SJSA1 (cell line): Measurements from ENCODE around the gene THSD4. TPM values are rescaled to one million over a fixed set of nuclear protein-coding genes. Genes with fewer than 3 reads are reported as not detected.

Experiments used
- DNase-seq, 2 experiments: peaks; one replicate each; pipeline ENCODE4 v3.0.0-alpha.2; 2015 to 2020; ENCODE audit warnings: low spot score in 2 of 2, low read depth in 1 of 2
- H3K27ac ChIP-seq: fragments of 250-450 bp; sonication (Bioruptor Pico); 2 replicates; pipeline ENCODE4 v1.5.1; 2020; ENCODE audit warnings: mild to moderate bottlenecking, moderate library complexity
- H3K27me3 ChIP-seq: fragments of 250-450 bp; sonication (Bioruptor Pico); replicated peaks from 2 replicates; pipeline ENCODE4 v1.5.1; 2020; ENCODE audit warnings: mild to moderate bottlenecking, moderate library complexity
- H3K36me3 ChIP-seq: fragments of 250-450 bp; sonication (Bioruptor Pico); 2 replicates; pipeline ENCODE4 v1.5.1; 2020; ENCODE audit warnings: mild to moderate bottlenecking
- H3K4me1 ChIP-seq: fragments of 250-450 bp; sonication (Bioruptor Pico); replicated peaks from 2 replicates; pipeline ENCODE4 v1.6.1; 2021; ENCODE audit warnings: mild to moderate bottlenecking
- H3K4me3 ChIP-seq: fragments of 250-450 bp; sonication (Bioruptor Pico); 2 replicates; pipeline ENCODE4 v1.5.1; 2020; ENCODE audit warnings: mild to moderate bottlenecking
- H3K9me3 ChIP-seq: fragments of 250-450 bp; sonication (Bioruptor Pico); replicated peaks from 2 replicates; pipeline ENCODE4 v1.5.1; 2020; ENCODE audit warnings: mild to moderate bottlenecking
- total RNA-seq: library from RNA; depleted of rRNA; stranded (reverse); fragments of >200 nt; shearing (Covaris generic); gene quantifications from 2 replicates; pipeline ENCODE4 v1.2.3, GENCODE V29; 2014

The THSD4 gene
- total RNA-seq, 1 experiment from 2014 or later, result 14.6 TPM

GRCh38 chr15:71187078-71187477 is 71.8 kb downstream of the THSD4 start:
- Histone ChIP-seq H3K27me3 (no peaks in the 10 kb centered on the region), H3K4me1 (no peaks in the 10 kb centered on the region), H3K36me3 (no peaks in the 10 kb centered on the region), H3K9me3 (no peaks in the 10 kb centered on the region), H3K4me3 (no peak overlapping the region), H3K27ac (no peak overlapping the region)
- DNase-seq, result no peak

GRCh38 chr15:71187526-71187925 is 72.3 kb downstream of the THSD4 start:
- Histone ChIP-seq H3K27ac (no peak overlapping the region), H3K4me3 (no peak overlapping the region), H3K9me3 (no peaks in the 10 kb centered on the region), H3K36me3 (no peaks in the 10 kb centered on the region), H3K4me1 (no peaks in the 10 kb centered on the region), H3K27me3 (no peaks in the 10 kb centered on the region)
- DNase-seq, result no peak

- Histone ChIP-seq H3K9me3 (no peaks in the 10 kb centered on the region), H3K27ac (no peak overlapping the region), H3K4me1 (no peaks in the 10 kb centered on the region), H3K4me3 (no peak overlapping the region), H3K27me3 (no peaks in the 10 kb centered on the region), H3K36me3 (no peaks in the 10 kb centered on the region)
- no peak for DNase-seq
These were observed 74.4 kb downstream of the THSD4 start for GRCh38 chr15:71189718-71190117.

GRCh38 chr15:71191296-71191695 is 76.0 kb downstream of the THSD4 start:
- H3K36me3 ChIP-seq, result no peaks in the 10 kb centered on the region
- H3K9me3 ChIP-seq, result no peaks in the 10 kb centered on the region
- no peak overlapping the region for H3K4me3 ChIP-seq
- no peak overlapping the region for H3K27ac ChIP-seq
- no peaks in the 10 kb centered on the region for H3K27me3 ChIP-seq
- DNase-seq, result no peak
- H3K4me1 ChIP-seq, result no peaks in the 10 kb centered on the region

GRCh38 chr15:71192816-71193215 is 77.5 kb downstream of the THSD4 start:
- Histone ChIP-seq H3K9me3 (no peaks in the 10 kb centered on the region), H3K36me3 (no peaks in the 10 kb centered on the region), H3K4me1 (no peaks in the 10 kb centered on the region), H3K27ac (no peak overlapping the region), H3K4me3 (no peak overlapping the region), H3K27me3 (no peaks in the 10 kb centered on the region)
- peak in 1 of 2 experiments; percentile 13 for DNase-seq

GRCh38 chr15:71194286-71194685 is 79.0 kb downstream of the THSD4 start:
- H3K27ac ChIP-seq, result no peak overlapping the region
- no peaks in the 10 kb centered on the region for H3K36me3 ChIP-seq
- H3K4me3 ChIP-seq, result no peak overlapping the region
- H3K4me1 ChIP-seq, result no peaks in the 10 kb centered on the region
- H3K9me3 ChIP-seq, result no peaks in the 10 kb centered on the region
- no peaks in the 10 kb centered on the region for H3K27me3 ChIP-seq
- DNase-seq, result peak in 1 of 2 experiments; percentile 17

GRCh38 chr15:71195242-71195641 is 80.0 kb downstream of the THSD4 start:
- no peak overlapping the region for H3K4me3 ChIP-seq
- no peaks in the 10 kb centered on the region for H3K9me3 ChIP-seq
- peak; percentile 21 to 25 for DNase-seq
- no peak overlapping the region for H3K27ac ChIP-seq
- H3K36me3 ChIP-seq, result no peaks in the 10 kb centered on the region
- H3K4me1 ChIP-seq, result no peaks in the 10 kb centered on the region
- H3K27me3 ChIP-seq, result no peaks in the 10 kb centered on the region

- Histone ChIP-seq H3K36me3 (no peaks in the 10 kb centered on the region), H3K27ac (no peak overlapping the region), H3K4me1 (no peaks in the 10 kb centered on the region), H3K9me3 (no peaks in the 10 kb centered on the region), H3K27me3 (no peaks in the 10 kb centered on the region), H3K4me3 (no peak overlapping the region)
- DNase-seq, result no peak
These were observed 82.3 kb downstream of the THSD4 start for GRCh38 chr15:71197620-71198019.

GRCh38 chr15:71198846-71199245 is 83.6 kb downstream of the THSD4 start:
- no peaks in the 10 kb centered on the region for H3K36me3 ChIP-seq
- no peaks in the 10 kb centered on the region for H3K9me3 ChIP-seq
- DNase-seq, result no peak
- H3K27ac ChIP-seq, result no peak overlapping the region
- no peaks in the 10 kb centered on the region for H3K4me1 ChIP-seq
- no peak overlapping the region for H3K4me3 ChIP-seq
- H3K27me3 ChIP-seq, result no peaks in the 10 kb centered on the region

- Histone ChIP-seq H3K27ac (no peak overlapping the region), H3K36me3 (no peaks in the 10 kb centered on the region), H3K4me3 (no peak overlapping the region), H3K4me1 (no peaks in the 10 kb centered on the region), H3K27me3 (no peaks in the 10 kb centered on the region), H3K9me3 (no peaks in the 10 kb centered on the region)
- DNase-seq, result no peak
These were observed 84.4 kb downstream of the THSD4 start for GRCh38 chr15:71199384-71200351.

- H3K4me3 ChIP-seq, result no peak overlapping the region
- no peak for DNase-seq
- no peaks in the 10 kb centered on the region for H3K9me3 ChIP-seq
- H3K4me1 ChIP-seq, result no peaks in the 10 kb centered on the region
- H3K27me3 ChIP-seq, result no peaks in the 10 kb centered on the region
- H3K27ac ChIP-seq, result no peak overlapping the region
- no peaks in the 10 kb centered on the region for H3K36me3 ChIP-seq
These were observed 86.2 kb downstream of the THSD4 start for GRCh38 chr15:71201477-71201876.

- H3K27ac ChIP-seq, result no peak overlapping the region
- no peak overlapping the region for H3K4me3 ChIP-seq
- H3K27me3 ChIP-seq, result no peaks in the 10 kb centered on the region
- no peak for DNase-seq
- no peaks in the 10 kb centered on the region for H3K4me1 ChIP-seq
- no peaks in the 10 kb centered on the region for H3K9me3 ChIP-seq
- H3K36me3 ChIP-seq, result no peaks in the 10 kb centered on the region
These were observed 87.4 kb downstream of the THSD4 start for GRCh38 chr15:71202712-71203111.

- H3K4me1 ChIP-seq, result no peaks in the 10 kb centered on the region
- no peaks in the 10 kb centered on the region for H3K9me3 ChIP-seq
- DNase-seq, result no peak
- H3K27me3 ChIP-seq, result no peaks in the 10 kb centered on the region
- no peak overlapping the region for H3K27ac ChIP-seq
- H3K4me3 ChIP-seq, result no peak overlapping the region
- no peaks in the 10 kb centered on the region for H3K36me3 ChIP-seq
These were observed 88.6 kb downstream of the THSD4 start for GRCh38 chr15:71203586-71204474.

GRCh38 chr15:71207141-71207540 is 91.9 kb downstream of the THSD4 start:
- Histone ChIP-seq H3K4me1 (no peaks in the 10 kb centered on the region), H3K27ac (no peak overlapping the region)
- no peak for DNase-seq

More at GRCh38 chr15:71207141-71207540, 91.9 kb downstream of the THSD4 start:
- Histone ChIP-seq H3K27me3 (no peaks in the 10 kb centered on the region), H3K36me3 (no peaks in the 10 kb centered on the region; the same call in 1 of the 2 replicates), H3K9me3 (no peaks in the 10 kb centered on the region), H3K4me3 (no peak overlapping the region)
